HG03442 (cell line): ENCODE results near the gene MAN1A2.

Experiments
- ATAC-seq: cut with Tn5 transposase; IDR thresholded peaks from one replicate; pipeline ENCODE4 v1.9.1; 2021; ENCODE audit warnings: mild to moderate bottlenecking, moderate library complexity; ENCODE audit not compliant: unreplicated experiment

Gene MAN1A2

DNA sequence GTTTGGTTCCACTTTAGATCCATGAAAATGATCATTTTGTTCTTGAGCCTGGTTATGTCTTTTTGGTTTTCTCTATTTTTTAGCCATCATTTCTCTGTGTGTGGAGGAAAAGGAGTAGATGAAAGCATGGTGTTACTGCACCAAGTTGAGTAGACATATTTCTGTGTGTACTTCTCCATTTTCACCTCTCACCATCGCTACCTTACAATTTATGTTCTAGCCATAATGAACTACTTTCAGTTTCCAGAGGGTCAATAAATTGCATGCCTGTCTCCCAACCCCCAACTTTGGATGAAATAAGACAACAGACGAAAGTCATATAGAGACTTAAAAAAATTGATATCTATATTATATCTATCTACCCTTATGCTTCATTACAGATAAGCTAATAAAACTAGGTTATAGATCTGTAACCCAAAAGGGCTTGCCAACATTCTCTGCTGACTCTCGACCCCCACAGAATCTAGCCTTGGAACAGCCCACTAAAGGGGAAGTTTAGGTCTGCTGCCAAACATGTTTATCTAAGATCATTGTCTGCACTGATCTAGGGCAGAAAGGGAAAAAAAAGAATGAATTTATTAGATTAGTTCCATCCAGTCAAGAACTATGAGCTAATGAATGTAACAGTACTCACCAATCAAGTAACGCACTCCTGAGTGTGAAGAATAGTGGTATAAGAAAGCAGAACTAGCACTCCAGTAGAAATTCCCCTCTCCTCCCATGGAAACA, 7.5 kb upstream of the MAN1A2 start:
- ATAC-seq, result no peak

DNA sequence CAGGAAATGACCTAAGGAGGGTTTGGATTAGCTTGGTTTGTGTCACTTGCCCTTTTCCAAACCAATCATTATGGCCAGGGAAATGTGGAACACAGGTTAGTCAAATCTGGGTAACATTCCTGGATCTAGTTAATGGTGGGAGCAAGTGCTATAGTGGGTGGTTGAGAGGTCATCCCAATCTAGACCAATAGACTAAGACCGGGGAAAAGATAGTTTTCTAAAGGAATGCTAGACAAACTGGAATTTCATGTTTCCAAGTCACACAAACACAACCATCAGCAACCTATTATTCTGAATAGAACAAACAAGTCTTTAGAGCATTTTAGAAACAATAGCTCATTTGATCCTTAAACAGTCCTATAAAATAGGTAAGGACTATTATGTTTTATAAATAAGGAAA, 4.3 kb upstream of the MAN1A2 start:
- no peak for ATAC-seq

- no peak for ATAC-seq
Observed at GRCh38 chr1:117363571-117364048, 3.6 kb upstream of the MAN1A2 start.

GRCh38 chr1:117364240-117364639, 3.0 kb upstream of the MAN1A2 start:
- ATAC-seq, result no peak

GRCh38 chr1:117365350-117366176, 1.7 kb upstream of the MAN1A2 start:
- ATAC-seq, result no peak

DNA sequence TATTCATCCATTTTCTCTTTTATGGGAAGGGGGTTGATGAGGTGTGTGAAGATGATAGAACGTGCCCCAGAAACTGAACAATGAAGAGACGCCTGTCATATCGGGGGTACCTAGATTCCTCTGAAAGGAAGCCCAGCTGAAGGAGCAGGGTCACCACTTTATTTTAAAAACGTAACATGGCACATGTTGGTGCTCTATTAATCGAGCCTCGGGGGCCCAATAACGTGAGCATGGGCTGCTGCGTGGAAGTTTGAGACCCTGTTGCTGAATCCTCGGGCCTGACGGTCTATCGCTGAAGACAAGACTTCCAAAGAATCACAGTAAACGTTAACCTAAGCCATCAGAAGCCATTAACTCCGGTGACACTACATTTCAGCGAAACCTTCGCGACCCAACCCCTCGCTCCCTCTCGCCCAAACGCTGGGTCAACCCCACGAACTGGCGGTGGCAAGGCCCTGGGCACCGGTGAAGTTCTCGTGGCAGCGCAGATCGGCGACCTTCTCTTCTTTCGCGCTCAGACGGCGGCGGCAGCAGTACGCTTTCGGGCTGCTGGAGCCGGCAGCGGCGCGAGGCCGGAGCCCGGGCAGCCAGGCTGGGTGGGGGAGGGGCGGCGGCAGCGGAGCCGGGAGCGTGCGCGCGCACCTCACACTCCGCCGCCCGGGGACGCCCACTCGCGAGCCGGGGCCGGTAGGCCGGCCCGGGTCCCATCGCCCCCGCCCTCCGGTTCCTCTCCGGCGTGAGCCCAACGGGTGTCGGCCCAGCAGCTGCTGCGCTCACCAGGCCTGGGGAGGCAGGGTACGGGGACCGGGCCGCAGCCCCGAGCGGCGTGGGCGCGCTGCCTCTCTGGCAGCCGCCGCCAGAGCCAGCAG, 838 bp upstream of the MAN1A2 start:
- peak; percentile 36 for ATAC-seq

DNA sequence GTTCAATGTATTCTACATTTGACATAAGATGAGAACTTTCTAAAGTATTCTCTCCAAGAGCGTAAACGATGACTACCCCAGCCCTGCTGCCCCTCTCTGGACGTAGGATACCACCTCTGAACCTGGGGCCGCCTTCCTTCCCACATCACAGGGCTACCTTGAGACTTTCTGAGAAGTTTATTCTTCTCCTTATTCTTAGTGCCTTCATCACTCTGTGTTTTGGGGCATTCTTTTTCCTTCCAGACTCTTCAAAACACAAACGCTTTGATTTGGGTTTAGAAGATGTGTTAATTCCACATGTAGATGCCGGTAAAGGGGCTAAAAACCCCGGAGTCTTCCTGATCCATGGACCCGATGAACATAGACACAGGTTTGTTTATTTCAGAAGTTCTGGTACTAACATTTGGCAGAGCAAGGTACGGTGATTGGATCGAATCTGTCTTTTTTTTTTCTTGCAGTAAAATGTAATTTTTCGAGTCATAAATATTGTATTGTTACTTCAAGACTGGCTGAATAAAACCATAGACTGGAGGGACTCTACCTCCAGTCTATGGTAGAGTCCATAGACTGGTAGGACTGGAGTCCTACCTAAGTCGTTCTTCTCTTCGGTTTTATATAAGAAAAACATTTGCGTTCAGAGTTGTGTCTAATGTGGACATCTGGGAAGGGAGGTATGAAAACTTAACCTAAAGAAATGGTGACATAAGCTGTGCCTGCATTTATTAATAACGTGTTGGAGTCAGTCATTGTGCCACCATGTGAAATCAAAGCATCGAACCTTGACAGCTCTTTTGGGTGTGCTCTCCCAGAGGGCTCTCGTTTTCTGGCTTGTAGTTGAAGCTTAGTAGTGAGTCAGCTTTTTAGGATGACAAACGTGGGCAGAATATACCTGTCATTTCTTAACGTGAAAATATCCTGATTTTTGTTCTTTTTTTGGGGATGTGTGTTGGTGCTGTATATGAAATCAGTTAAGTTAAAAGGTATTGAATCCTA, 1.2 kb downstream of the MAN1A2 start:
- peak; percentile 21 for ATAC-seq

- ATAC-seq, result no peak
Observed at GRCh38 chr1:117370071-117370470, 2.8 kb downstream of the MAN1A2 start.

- no peak for ATAC-seq
Observed at GRCh38 chr1:117370509-117370908, 3.3 kb downstream of the MAN1A2 start.

- no peak for ATAC-seq
Observed at GRCh38 chr1:117371441-117372151, 4.3 kb downstream of the MAN1A2 start.

DNA sequence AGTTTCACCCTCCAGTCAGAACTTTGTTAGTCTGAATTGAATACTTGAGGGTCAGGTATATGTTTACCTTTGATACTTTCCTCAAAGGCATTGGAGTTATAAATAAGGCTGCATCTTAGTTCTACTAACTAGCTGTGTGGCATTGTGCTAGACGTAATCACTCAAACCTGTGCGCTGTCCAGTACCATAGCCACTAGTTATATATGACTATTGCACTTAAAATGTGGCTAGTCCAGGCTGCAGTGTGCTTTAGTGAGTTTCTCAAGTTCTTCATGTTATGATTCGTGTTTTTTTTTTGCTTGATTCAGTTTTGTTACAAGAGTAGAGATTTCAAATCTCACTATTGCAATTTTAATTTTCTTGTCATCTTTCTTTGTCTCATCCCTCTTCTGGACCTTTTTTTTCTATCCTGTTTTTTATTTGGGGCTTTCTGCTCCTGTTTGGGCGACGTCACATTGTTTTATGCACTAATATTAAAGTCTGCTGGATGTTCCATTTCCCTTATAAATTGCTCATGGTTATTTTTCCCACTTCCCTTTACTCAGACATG, 5.7 kb downstream of the MAN1A2 start:
- no peak for ATAC-seq

GRCh38 chr1:117373932-117374331, 6.7 kb downstream of the MAN1A2 start:
- no peak for ATAC-seq

GRCh38 chr1:117375327-117375726, 8.1 kb downstream of the MAN1A2 start:
- ATAC-seq, result no peak

GRCh38 chr1:117387060-117387633, 19.9 kb downstream of the MAN1A2 start:
- ATAC-seq, result no peak

- ATAC-seq, result no peak
Observed at GRCh38 chr1:117388328-117388727, 21.1 kb downstream of the MAN1A2 start.

DNA sequence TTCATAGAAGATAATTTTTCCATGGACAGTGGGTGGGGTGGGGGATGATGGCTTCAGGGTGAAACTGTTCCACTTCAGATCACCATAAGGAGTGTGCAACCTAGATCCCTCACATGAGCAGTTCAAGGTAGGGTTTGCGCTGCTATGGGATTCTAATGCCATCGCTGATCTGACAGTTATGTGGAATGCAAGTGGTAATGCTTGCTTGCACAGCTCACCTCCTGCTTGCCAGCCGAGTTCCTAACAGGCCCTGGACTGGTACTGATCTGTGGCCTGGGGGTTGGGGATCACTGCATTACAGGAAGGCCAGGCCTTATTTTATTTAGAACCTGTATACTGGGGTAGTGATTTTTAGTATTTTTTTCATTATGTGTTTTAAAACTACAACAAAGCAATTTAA, 22.0 kb downstream of the MAN1A2 start:
- no peak for ATAC-seq

DNA sequence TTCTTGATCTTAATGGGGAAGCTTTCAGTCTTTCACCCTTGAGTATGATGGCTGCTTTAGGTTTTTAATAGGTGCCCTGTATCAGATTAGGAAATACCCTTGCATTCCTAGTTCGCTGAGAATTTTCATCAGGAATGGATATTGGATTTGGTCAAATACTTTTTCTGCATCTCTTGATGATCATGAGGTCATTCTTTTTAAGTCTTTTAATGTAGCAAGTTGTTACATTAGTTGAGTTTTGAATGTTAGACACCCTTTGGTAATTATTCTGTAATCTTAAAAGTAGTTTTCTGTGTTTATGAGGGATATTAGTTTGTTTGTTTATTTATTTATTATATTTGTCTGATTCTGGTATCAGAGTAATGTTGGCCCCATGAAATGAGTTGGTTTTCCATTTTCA, 22.5 kb downstream of the MAN1A2 start:
- no peak for ATAC-seq

GRCh38 chr1:117392771-117393170, 25.5 kb downstream of the MAN1A2 start:
- ATAC-seq, result no peak

- ATAC-seq, result no peak
Observed at GRCh38 chr1:117396074-117396473, 28.8 kb downstream of the MAN1A2 start.
